HG03439 (cell line): ENCODE results near the gene BGN.

Source experiments
- ATAC-seq: cut with Tn5 transposase; IDR thresholded peaks from one replicate; pipeline ENCODE4 v1.9.1; 2021; ENCODE audit warnings: mild to moderate bottlenecking, moderate library complexity; ENCODE audit not compliant: unreplicated experiment

BGN gene

DNA sequence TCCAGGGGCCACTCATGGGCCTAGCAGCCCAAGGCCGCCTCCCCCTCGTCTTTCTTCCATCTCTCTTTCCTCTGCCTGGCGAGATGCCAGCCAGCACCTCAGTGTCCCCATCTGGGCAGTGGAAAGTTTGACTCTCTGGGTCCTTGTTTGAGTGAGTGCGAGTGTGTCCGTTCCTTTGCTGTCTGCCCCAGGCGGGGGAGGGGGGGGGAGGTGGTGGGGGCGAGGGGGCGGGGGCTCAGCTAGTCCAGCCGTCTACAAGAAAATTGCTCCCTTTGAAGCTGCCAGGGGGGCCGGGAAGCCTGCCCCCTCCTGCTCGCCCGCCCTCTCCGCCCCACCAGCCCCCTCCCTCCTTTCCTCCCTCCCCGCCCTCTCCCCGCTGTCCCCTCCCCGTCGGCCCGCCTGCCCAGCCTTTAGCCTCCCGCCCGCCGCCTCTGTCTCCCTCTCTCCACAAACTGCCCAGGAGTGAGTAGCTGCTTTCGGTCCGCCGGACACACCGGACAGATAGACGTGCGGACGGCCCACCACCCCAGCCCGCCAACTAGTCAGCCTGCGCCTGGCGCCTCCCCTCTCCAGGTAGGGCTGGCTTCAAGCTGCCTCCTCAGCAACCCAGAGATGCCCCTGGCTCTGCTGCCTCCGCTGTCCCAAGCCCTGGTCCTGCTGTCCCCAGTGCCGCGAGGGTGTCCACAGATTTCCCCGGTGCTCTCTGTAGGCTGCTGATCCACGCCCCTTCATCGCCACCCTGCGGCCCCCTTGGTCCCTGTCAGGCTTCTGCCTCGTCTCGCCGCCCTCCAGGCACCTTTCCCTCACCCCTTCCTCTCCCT lies at the start of gene BGN:
TSS of gene BGN (plus strand) at position 440 of the 821 bp plus-strand sequence. CDS start 9,652 bp downstream, outside the sequence.
- ATAC-seq = no peak

DNA sequence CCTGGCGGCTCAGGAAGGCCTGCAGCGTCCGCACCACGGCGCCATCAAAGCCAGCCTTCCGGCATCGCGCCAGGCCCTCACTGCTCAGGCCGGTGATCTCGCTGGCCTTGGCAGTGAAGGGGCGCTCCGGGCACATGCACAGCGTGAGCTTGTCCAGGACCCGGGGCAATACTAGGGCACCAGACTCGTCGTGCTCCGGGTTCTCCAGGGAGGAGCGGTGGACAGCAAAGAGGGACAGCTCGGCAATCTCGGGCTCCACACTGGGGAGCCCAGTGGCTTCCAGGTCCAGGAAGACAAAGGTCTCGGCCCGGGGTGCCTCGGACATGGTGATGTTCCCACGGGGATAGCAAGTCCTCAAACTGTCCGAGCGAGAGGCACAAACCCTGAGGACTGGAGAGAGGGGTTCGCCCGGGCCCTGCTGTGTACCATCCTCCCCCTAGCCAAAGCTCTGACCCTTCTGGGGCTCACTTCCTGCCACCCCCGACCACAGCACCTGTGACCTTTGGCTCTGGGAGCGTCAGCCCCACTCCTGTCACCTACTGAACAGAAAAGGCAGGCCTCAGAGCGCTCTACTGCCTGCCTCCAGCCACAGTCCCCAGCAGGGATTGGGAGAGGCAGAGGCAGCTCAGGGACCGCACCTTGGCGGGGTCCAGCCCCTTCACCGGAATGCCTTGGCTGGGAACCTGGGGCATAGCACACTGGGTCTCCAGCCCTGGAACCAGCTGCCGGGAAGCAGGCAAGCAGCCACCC lies 49.5 kb upstream of the BGN start:
- no peak for ATAC-seq

DNA sequence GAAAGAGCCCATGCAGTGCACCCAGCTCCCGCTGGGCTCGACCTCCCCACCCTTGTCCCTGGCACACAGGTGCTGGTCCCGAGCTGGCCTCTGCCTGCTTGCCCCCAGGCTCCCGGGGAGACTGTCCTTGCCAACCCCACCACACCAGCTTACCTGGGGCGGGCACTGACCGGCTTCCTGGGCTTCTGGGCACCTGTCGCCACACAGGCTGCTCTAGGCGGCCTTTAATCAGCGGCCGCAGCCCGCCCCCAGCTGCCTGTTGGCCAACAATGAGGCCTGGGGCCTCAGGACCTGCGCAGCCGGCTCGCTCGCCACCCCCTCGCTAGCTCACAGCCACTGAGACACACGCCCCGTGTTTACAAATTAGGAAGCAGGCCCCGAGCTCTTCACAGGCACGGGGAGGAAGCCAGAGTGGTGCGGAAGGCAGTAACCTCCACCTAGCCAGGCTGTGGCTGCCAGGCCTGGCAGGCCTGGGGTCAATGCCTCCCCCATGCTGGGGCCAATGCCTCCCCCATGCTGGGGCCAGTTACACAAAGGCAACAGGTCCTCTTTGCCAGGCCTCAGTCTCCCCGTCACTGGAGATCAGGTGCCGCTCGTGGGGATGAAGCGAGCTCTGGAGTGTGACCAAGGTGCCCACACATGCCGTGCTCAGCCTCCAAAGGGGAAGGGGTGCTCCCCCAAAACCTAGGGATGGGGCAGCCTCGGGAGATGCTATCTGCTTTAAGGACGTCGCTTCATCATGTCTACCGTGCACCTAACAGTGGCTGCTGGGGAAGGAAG lies 48.7 kb upstream of the BGN start, which contains the start of gene TREX2:
TSS of gene TREX2 (minus strand) at position 201 of the 780 bp plus-strand sequence. CDS start 626 bp downstream, outside the sequence.
- ATAC-seq = no peak

DNA sequence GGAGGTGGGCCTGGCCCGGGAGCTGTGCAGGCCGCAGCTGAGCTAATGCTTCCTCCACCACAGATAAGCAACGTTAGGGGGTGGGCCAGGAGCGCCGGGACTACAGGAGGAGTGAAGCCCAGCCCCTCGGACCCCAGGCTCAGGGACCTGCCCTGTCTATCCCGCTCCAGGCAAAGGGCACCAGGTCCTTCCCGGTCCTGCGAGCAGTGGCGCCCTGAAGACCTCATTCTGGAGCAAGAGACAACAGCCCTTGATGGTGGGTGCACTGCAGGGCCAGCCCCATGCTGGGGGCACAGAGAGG lies 48.2 kb upstream of the BGN start:
- ATAC-seq = no peak

DNA sequence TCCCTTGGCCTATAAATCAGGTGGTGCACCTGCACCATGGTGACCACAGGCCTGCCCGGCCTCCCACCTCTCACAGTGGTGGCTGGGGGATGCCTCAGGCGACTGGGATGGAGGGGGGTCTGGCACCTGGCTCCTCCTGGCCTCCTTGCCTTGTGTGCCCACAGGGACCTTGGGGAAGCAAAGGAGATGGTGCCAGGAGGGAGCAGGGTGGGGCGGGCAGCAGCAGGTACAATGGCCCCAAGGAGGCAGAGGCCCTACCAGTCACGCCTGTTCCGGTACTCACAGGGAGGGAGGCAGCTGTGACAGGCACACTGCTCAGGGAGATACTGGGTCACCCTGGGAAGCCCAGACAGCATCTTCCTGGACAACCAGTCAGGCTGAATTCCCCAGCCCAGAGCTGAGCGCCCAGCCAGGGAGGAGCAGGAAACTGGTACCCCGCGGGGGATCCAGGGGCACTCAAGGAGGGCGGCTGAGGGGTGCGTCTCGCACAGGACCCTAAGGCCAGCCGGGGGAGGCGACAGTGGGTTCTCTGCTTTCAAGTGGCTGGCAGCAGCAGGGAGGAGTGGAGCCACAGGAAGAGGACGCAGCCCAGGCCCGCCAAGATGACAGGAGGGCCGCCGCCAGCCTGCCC lies 47.7 kb upstream of the BGN start:
- no peak for ATAC-seq

DNA sequence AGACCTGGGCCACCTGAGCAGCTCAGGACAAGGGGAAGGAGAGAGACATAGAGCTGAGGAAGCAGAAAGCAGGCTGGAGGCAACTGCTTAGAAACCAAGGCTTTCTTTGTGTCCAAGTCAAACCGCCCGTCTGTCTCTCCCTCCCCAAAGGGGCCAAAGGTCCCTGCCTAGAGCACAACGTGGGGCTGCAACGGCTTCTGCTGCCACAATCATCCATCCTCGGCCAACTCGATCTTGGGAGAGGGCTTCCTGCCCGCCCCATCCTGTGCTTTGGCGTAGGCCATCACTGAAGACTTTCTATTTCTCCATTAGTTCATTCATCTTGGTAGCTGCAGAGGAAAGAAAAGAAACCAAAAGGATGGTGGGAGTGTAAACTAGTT lies 47.2 kb upstream of the BGN start:
- ATAC-seq = no peak

DNA sequence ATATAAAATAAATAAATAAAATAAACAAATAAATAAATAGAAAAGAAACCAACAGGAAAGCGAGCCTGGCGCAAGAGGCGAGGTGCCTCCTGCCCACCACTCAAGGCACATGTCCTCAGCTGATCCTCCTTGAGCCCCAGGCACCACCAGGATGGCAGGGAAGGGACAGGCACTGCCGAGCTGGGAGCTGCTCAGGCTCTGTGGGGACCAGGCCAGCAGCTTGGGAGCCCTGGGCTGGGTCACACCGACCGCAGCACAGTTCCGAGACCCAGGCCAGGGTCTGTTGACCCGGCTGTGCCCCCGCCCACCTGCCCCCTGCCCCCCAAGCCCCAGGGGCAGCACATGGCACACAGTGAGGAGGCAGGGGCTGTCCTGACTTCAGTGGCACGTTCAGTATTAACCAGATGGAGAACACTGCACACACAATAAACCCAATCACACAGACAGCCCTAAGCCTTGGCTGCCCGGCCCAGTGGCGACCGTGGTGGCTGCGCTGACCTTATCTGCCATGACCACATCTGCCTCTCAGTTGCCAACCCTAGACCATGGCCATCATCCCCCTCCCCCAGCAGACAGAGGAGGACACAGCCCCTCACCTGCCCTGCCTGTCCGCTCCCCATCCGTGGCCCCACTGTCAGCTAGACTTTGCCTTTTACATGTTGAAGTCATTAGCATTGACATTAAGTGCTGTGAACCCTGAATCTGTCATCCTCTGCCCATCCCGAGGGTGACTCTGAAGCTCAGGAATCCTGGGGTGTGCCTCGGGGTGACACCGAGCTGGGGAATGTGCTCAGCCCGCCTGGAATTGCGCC lies 46.0 kb upstream of the BGN start:
- ATAC-seq = no peak

DNA sequence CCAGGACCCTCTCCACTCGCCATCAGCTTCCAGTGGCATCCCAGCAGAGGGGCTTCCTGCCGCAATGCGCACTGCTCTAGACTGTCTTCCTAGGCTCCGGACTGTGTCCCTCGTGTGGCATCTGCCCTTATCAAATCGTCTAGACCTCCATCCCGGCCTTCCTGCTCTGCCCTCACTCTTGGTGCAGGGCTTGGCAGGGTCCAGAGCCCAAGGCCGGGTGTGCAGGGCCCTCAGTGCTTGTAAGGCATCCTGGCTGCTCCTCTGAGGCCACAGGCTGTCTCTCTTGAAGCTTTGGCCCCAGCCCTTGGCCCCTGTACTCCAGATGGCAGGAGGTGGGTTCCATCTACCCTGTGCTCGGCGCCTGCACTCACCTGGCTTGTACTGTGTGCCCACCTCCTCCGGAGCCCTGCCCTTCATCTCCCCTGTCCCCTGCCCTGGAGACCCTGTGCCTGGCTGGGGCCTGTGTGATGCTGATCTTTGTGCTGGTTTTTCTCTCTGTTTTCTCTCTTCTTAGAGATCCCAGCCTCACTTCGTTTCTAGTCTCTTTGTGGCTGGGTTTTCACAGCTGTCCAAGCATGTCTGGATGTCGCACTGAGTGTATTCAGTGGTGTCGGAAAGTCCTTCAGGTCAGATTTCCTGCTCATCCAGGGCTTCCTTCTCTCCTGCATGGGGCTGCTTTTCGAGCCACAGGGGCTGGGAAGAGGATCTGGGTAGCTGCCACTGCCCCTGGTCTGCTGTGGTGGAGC lies 45.2 kb upstream of the BGN start:
- ATAC-seq = no peak

DNA sequence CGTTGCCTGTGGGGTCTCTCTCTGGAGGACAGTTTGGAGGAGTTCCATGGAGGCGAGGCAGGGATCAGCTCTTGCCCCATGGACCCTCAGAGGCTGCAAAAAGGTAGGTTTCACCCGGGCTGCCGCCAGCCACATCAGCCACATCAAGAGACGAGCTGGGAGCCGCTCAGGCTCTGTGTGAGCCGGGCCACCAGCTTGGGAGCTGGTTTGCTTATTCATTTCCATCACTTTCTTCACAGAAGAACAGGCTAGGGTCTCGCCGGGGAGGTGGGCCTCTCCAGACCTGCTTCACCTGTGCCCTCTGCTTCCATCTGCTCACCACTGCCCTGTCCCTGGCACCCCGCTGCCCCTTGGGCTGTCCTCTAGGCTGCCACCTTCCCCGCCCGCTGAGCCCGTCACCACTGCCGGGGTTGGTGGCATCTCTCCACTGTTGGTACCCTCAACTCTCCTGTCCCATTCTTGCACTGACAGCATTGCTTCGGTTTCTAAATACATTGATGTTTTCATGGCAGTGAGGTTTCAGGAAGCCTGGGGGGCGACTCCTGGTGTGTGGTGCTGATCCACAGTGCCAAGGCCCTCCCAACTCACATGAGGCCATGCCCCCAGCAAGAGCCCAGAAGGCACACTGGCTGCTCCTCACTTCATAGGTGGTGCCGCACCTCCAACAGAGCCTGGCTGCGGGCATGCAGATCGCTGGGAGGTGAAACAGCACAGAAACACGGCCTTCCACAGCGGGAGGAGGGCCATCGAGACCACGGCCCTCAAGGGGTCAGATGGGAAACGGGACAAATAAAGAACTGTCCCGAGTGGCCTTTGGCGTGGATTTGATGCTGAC lies 44.4 kb upstream of the BGN start:
- ATAC-seq = no peak

DNA sequence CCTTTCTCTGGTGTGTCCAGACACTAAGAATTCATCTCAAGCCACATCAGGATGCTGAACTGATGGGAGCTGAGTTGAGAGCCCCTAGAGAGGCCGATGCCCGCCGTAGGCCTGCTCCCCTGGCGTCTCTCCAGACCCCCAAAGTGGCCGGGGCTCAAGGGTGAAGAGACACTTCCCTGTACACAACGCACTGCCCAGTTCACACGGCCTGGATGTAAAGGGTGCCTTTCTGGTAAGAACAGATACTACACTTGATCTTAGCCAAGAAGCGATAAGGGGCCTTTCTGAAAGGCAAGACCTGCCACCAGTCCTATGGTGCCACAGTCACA lies 43.9 kb upstream of the BGN start:
- no peak for ATAC-seq

DNA sequence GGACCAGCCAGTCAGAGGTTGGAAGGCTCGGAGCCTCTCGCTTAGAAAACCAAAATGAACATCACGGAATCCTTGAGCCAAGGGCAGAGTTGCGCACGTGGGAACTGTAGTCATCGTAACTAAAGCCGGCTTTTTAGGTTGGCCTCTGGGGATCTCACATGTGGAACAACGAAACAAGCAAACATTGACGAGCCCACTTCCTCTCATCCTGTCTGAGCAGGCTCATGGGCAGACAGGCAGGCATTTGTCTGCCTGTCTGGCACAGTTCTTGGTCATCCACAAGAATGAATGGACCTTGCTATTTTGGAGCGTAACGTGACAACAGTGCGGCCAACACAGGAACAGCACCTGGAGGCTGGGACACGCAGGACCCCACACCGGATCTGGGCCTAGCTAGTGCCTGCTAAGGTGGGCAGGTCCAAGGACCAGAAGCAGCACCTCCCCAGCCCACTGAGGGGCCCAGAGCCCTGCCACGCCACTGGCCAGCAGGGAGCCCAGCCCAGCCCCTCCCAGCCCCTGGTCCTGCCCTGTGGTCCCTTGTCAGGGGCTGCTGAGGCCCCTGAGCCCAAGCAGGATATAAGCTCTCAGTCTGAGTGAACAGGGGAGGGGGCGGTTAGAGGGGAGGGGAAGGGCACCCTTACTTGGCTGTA lies 39.8 kb upstream of the BGN start:
- ATAC-seq = no peak

DNA sequence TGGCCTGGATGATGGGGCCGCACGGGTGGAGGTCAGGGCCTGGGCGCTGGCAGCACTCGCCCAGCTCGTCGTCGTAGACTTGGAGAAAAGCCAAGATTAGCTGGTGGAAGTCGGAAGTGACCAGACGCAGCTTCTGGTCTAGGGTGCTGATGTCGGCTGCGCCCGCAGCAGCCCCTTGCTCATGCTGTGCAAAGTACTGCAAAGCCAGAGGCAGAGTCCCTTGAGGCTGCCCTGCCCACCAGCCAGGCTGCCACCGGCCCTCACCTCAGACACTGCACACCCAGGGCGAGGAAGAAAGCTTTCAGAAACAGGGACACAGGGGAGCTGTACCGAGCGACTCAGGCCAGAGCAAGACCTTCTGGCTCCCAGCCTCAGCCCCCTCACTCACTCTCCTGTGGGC lies 39.2 kb upstream of the BGN start:
- ATAC-seq = no peak

DNA sequence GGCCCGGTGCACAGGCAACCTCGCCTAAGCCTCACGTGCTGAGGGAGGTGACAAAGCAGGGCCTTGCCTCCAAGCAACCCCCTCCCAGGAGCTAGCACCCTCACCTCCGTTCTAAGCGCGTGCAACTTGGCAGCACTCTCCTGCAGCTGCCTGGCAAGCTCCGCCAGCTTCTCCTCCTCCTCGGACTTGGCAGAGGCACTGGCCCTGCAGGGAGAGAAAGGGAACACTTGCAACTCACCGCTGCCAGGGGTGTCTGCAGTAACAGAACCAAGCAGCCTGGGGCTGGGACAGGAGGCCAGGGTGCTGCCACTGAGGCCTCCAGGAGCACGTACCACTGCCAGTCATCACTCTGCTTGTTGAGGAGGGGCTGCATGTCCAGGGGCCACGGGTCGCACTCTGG lies 38.6 kb upstream of the BGN start:
- ATAC-seq = no peak

DNA sequence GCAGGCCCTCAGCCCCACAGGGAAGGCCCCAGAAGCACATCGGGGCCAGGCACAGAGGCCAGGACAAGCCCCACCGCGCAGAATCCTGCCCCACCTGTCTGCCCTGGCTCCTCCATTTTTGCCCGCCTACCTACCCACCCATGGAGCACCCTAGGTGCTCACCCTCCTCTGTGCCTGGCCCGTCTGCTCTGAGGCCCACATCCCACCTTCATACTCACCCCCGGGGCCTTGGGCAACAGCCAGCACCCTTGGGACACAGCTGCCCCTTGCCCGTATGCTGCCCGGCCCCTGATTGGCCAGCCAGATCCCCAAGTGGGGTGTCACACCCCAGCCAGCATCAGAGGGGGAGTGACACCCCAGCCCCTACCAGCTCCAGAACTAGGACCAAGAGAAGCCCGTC lies 38.1 kb upstream of the BGN start:
- no peak for ATAC-seq

DNA sequence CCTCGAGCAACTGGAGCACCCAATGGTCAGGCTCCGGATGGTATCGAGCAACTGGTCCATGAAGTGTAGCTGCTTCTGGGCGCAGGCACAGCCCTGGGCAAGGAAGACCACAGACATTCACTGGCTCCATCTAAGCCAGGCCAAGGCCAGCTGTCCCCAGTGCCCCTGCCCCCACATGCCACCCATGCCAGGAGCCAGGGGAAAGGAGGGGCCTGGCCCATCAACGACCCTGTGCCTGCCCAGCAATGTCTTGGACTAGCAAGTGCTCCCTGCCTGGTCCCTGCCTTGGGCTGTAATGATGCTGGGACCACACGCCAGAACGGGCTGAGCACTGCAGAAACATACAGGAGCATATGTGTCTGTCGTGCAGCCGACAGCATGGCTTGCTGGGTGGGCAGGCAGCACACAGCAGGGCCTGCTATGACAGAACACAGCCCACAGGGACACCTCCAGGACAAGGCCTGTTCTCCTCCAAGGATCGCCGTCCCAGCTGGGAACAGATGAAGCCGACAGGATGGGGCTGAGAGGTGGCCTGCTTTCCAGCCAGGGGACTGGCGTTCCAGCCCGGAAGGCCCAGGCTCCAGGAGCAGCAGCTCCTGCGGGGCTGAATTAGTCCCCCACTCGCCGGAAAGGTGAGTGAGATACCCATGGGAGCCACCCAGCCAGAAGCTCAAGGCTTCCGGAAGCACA lies 37.5 kb upstream of the BGN start:
- ATAC-seq = no peak

DNA sequence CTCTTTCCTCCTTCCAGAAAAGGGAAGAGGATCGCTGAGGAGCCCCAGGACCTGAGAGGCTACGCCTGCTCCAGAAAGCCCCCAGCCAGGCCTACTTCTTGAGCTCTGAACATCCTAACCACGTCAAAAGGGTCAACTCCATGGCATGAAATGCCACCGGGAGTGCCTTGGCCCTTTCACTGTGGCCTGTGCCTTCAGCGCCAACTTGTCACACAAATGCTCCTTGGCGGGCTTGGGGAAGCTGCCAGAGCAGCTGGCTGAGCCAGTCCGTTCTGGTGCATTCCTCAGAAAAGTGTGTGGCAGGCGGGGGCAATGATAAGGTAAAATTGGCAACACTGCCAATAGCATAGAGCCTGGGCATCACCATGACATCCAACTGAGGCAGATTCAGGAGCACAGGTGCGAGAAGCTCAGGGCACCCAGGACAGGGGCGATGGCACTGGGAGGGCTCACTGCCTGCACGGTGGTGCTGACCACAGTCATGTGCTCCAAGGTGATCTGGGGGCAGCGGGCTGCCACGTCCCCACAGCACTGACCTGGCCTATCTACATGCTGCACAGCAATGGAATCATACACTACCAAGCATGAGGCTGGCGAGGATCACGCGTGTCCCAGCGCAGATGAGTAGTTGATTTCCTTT lies 36.8 kb upstream of the BGN start:
- no peak for ATAC-seq

DNA sequence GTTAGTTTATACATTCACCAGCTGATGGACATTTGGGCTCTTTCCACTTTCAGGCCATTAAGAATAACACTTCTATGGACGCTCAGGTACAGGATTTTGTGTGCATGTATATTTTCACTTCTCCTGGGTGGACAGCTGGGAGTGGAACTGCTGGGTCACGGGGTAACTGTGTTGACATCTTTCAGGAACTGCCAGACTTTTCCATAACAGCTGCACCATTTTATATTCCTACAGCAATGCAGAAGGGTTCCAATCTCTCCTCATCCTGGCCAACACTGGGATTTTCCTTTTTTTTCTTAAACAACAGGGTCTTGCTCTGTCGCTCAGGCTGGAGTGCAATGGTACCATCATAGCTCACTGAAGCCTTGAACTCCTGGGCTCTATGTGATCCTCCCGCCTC lies 36.3 kb upstream of the BGN start:
- ATAC-seq = no peak
